Activated T-cell treated with anti-CD3 and anti-CD28 coated beads for 48 hours (primary cell): ENCODE data around the gene COL23A1.
"Not testable (repeated sequence)": the region's sequence is repeated elsewhere in the genome, so short reads cannot be mapped to it uniquely, and the experiment has no call there.

ENCODE experiments used
- DNase-seq: peaks from one replicate; pipeline ENCODE4 v3.0.0-alpha.2; 2020; ENCODE audit warnings: low read depth

COL23A1 gene

GRCh38 chr5:178504340-178504960 is 85.7 kb downstream of the COL23A1 start:
- DNase-seq: no peak

GRCh38 chr5:178502401-178503100 is 87.6 kb downstream of the COL23A1 start:
- DNase-seq: no peak

GRCh38 chr5:178499352-178499751 is 90.8 kb downstream of the COL23A1 start:
- no peak for DNase-seq

GRCh38 chr5:178496642-178497041 is 93.6 kb downstream of the COL23A1 start:
- no peak for DNase-seq

- DNase-seq: no peak
Observed at GRCh38 chr5:178496214-178496613, 94.0 kb downstream of the COL23A1 start.

- DNase-seq: no peak
Observed at GRCh38 chr5:178495706-178496105, 94.5 kb downstream of the COL23A1 start.

- no peak for DNase-seq
Observed at GRCh38 chr5:178492278-178492677, 97.9 kb downstream of the COL23A1 start.

GRCh38 chr5:178490935-178491652 is 99.1 kb downstream of the COL23A1 start:
- no peak for DNase-seq

GRCh38 chr5:178489271-178489976 is 100.8 kb downstream of the COL23A1 start:
- no peak for DNase-seq

- DNase-seq: no peak
Observed at GRCh38 chr5:178488696-178489095, 101.5 kb downstream of the COL23A1 start.

GRCh38 chr5:178487911-178488600 is 102.1 kb downstream of the COL23A1 start:
- no peak for DNase-seq

- not testable (repeated sequence) for DNase-seq
Observed at GRCh38 chr5:178486878-178487512, 103.2 kb downstream of the COL23A1 start.

- DNase-seq: no peak
Observed at GRCh38 chr5:178486239-178486641, 104.0 kb downstream of the COL23A1 start.

- DNase-seq: peak; percentile 10
Observed at GRCh38 chr5:178483620-178484019, 106.6 kb downstream of the COL23A1 start.

- DNase-seq: no peak
Observed at GRCh38 chr5:178479261-178479660, 110.9 kb downstream of the COL23A1 start.

GRCh38 chr5:178478370-178478769 is 111.8 kb downstream of the COL23A1 start:
- no peak for DNase-seq

GRCh38 chr5:178477802-178478201 is 112.4 kb downstream of the COL23A1 start:
- no peak for DNase-seq

GRCh38 chr5:178476972-178477754 is 113.0 kb downstream of the COL23A1 start:
- DNase-seq: no peak

- DNase-seq: no peak
Observed at GRCh38 chr5:178476531-178476930, 113.7 kb downstream of the COL23A1 start.

- no peak for DNase-seq
Observed at GRCh38 chr5:178475422-178475821, 114.8 kb downstream of the COL23A1 start.
